DOHH2 (cell line): ENCODE data around the gene TRAPPC11.

Experiments used
- H3F3A ChIP-seq: fragments of 200-600 bp; sonication (generic), shearing (Covaris generic); 2 replicates; pipeline ENCODE4 v1.6.0; 2016; ENCODE audit warnings: antibody characterized with exemption, mild to moderate bottlenecking; ENCODE audit not compliant: control insufficient read depth, insufficient read depth
- H3K27ac ChIP-seq: fragments of 200-600 bp; sonication (generic); 2 replicates; pipeline ENCODE4 v1.5.1; 2014; ENCODE audit warnings: low read depth, mild to moderate bottlenecking, low read length, moderate library complexity
- H3K27me3 ChIP-seq: fragments of 200-600 bp; sonication (generic); 2 replicates; pipeline ENCODE4 v1.6.1; 2014; ENCODE audit warnings: mild to moderate bottlenecking, low read length, mixed read lengths; ENCODE audit not compliant: control insufficient read depth
- H3K36me3 ChIP-seq: fragments of 200-600 bp; sonication (generic); 2 replicates; pipeline ENCODE4 v1.6.1; 2014; ENCODE audit warnings: mild to moderate bottlenecking, low read length, moderate library complexity, mixed read lengths; ENCODE audit not compliant: control insufficient read depth
- H3K4me1 ChIP-seq: fragments of 200-600 bp; sonication (generic); 2 replicates; pipeline ENCODE4 v1.6.1; 2014; ENCODE audit warnings: mild to moderate bottlenecking, low read length, mixed read lengths; ENCODE audit not compliant: control insufficient read depth
- H3K4me2 ChIP-seq: fragments of 200-600 bp; sonication (generic); 2 replicates; pipeline ENCODE4 v1.6.0; 2014; ENCODE audit warnings: mild to moderate bottlenecking, low read length, moderate library complexity
- H3K4me3 ChIP-seq: fragments of 200-600 bp; sonication (generic); 2 replicates; pipeline ENCODE4 v1.5.1; 2014; ENCODE audit warnings: mild to moderate bottlenecking, low read length, mixed read lengths
- H3K79me2 ChIP-seq: fragments of 200-600 bp; sonication (generic); 2 replicates; pipeline ENCODE4 v1.6.1; 2014; ENCODE audit warnings: mild to moderate bottlenecking, low read length, mixed read lengths; ENCODE audit not compliant: control insufficient read depth
- H3K9me2 ChIP-seq: fragments of 200-600 bp; sonication (generic); replicated peaks from 2 replicates; pipeline ENCODE4 v1.6.1; 2014; ENCODE audit warnings: mild to moderate bottlenecking, low read length, mixed read lengths; ENCODE audit not compliant: control insufficient read depth
- H3K9me3 ChIP-seq: fragments of 200-600 bp; sonication (generic); 2 replicates; pipeline ENCODE4 v1.6.1; 2014; ENCODE audit warnings: antibody characterized with exemption, low read length, mixed read lengths; ENCODE audit not compliant: control insufficient read depth, insufficient read depth
- H4K20me1 ChIP-seq: fragments of 200-600 bp; sonication (generic); 2 replicates; pipeline ENCODE4 v1.6.0; 2014; ENCODE audit warnings: low read depth, mild to moderate bottlenecking, antibody characterized with exemption, low read length, moderate library complexity; ENCODE audit not compliant: control insufficient read depth, insufficient read depth
- CTCF ChIP-seq: fragments of 200-600 bp; sonication (generic); IDR thresholded peaks from one replicate; pipeline ENCODE4 v1.5.1; 2014; ENCODE audit warnings: antibody characterized with exemption, mild to moderate bottlenecking, low read depth, low read length; ENCODE audit not compliant: poor library complexity, severe bottlenecking
- EZH2phosphoT487 ChIP-seq: fragments of 200-600 bp; sonication (generic); IDR thresholded peaks from 2 replicates; pipeline ENCODE4 v1.6.1; 2017; ENCODE audit warnings: borderline replicate concordance, mild to moderate bottlenecking, antibody characterized with exemption, low read length, moderate library complexity, mixed read lengths

TRAPPC11 gene

GRCh38 chr4:183618681-183619080, 40.4 kb upstream of the TRAPPC11 start:
- no peak overlapping the region for H3K4me3 ChIP-seq
- no peaks in the 10 kb centered on the region for H3K36me3 ChIP-seq
- H3K9me2 ChIP-seq = no peaks in the 10 kb centered on the region
- peaks cover 3% of the 10 kb centered on the region; the same call in 1 of the 2 replicates for H3K27me3 ChIP-seq
- H3F3A ChIP-seq = no peaks in the 10 kb centered on the region
- H4K20me1 ChIP-seq = no peaks in the 10 kb centered on the region
- TF ChIP-seq EZH2phosphoT487 (no peak), CTCF (no peak)
- H3K9me3 ChIP-seq = no peaks in the 10 kb centered on the region
- H3K27ac ChIP-seq = no peak overlapping the region
- H3K4me2 ChIP-seq = no peak overlapping the region
- H3K4me1 ChIP-seq = no peaks in the 10 kb centered on the region
- no peaks in the 10 kb centered on the region for H3K79me2 ChIP-seq

GRCh38 chr4:183620421-183620820, 38.7 kb upstream of the TRAPPC11 start:
- Histone ChIP-seq H3K79me2 (no peaks in the 10 kb centered on the region), H3K27ac (no peak overlapping the region), H3K4me1 (no peaks in the 10 kb centered on the region), H3F3A (no peaks in the 10 kb centered on the region), H3K9me3 (no peaks in the 10 kb centered on the region), H3K4me2 (no peak overlapping the region), H3K9me2 (no peaks in the 10 kb centered on the region), H3K4me3 (no peak overlapping the region), H4K20me1 (no peaks in the 10 kb centered on the region), H3K36me3 (no peaks in the 10 kb centered on the region), H3K27me3 (no peaks in the 10 kb centered on the region)
- no peak for TF ChIP-seq CTCF

GRCh38 chr4:183621875-183622274, 37.2 kb upstream of the TRAPPC11 start:
- Histone ChIP-seq H4K20me1 (no peaks in the 10 kb centered on the region), H3K4me1 (no peaks in the 10 kb centered on the region), H3K4me2 (no peak overlapping the region), H3K36me3 (no peaks in the 10 kb centered on the region), H3K9me3 (no peaks in the 10 kb centered on the region), H3K79me2 (no peaks in the 10 kb centered on the region), H3K27me3 (no peaks in the 10 kb centered on the region), H3K9me2 (no peaks in the 10 kb centered on the region), H3K27ac (no peak overlapping the region), H3K4me3 (no peak overlapping the region), H3F3A (no peaks in the 10 kb centered on the region)
- TF ChIP-seq EZH2phosphoT487 = no peak
- TF ChIP-seq CTCF = no peak

- Histone ChIP-seq H3K9me3 (no peaks in the 10 kb centered on the region), H3K27me3 (no peaks in the 10 kb centered on the region), H3K27ac (no peak overlapping the region), H3F3A (no peaks in the 10 kb centered on the region), H3K4me1 (no peaks in the 10 kb centered on the region), H3K4me2 (no peak overlapping the region), H3K79me2 (no peaks in the 10 kb centered on the region), H3K36me3 (no peaks in the 10 kb centered on the region), H3K4me3 (no peak overlapping the region), H3K9me2 (no peaks in the 10 kb centered on the region), H4K20me1 (no peaks in the 10 kb centered on the region)
- no peak for TF ChIP-seq CTCF
- no peak for TF ChIP-seq EZH2phosphoT487
Observed at GRCh38 chr4:183624548-183624947, 34.5 kb upstream of the TRAPPC11 start.
